ENCODE measurements around the gene NFYB. TPM values are rescaled to one million over a fixed set of nuclear protein-coding genes. Genes with fewer than 3 reads are reported as not detected.
"Not testable (repeated sequence)": the region's sequence is repeated elsewhere in the genome, so short reads cannot be mapped to it uniquely, and the experiment has no call there.

Gene NFYB
- polyA plus RNA-seq, 1 of the 3 experiments (the other 2 are of a cell fraction) = 11.0 TPM

- TF ChIP-seq SMC3 (IDR thresholded peaks at IDR 0.05; ENCODE audit: low read depth, low read length) (no peak), USF2 (IDR thresholded peaks at IDR 0.05; ENCODE audit: borderline replicate concordance, low read depth, low read length) (no peak)
Observed at GRCh38 chr12:104163631-104164030, 25.6 kb upstream of the NFYB start (continued).

- H3K79me2 ChIP-seq (ENCODE audit: insufficient read depth); POLR2A ChIA-PET; H3K9me3 ChIP-seq; H3K27me3 ChIP-seq (ENCODE audit: insufficient read depth); CTCF ChIA-PET; H3F3A ChIP-seq (replicated peaks; ENCODE audit: insufficient read depth); H3K9me2 ChIP-seq; H3K9ac ChIP-seq; H3K4me1 ChIP-seq (ENCODE audit: control insufficient read depth in 1 of 2, insufficient read depth in 2 of 2, low read depth in 1 of 2, low read length in 1 of 2); H4K20me1 ChIP-seq (ENCODE audit: insufficient read depth); H3K36me3 ChIP-seq (replicated peaks in 1 of 2; ENCODE audit: control insufficient read depth in 1 of 2, insufficient read depth in 2 of 2, low read length in 1 of 2); H3K4me2 ChIP-seq; H3K4me3 ChIP-seq (ENCODE audit: low read depth in 2 of 2, low read length in 1 of 2); H3K27ac ChIP-seq (ENCODE audit: low read depth in 2 of 2, low read length in 1 of 2); DNase-seq; H2AFZ ChIP-seq (ENCODE audit: low read depth): not testable (repeated sequence)
- whole genome bisulfite sequencing (ENCODE audit: low lambda C conversion rate) = 88% methylated on average over 3 of the region's 3 CpGs
Observed at GRCh38 chr12:104163028-104163427, 25.0 kb upstream of the NFYB start.

- peaks cover 0 to 4% of the 10 kb centered on the region in 2 experiments; a peak in 1 of 4 replicates for H3K4me1 ChIP-seq (ENCODE audit: control insufficient read depth in 1 of 2, insufficient read depth in 2 of 2, low read depth in 1 of 2, low read length in 1 of 2)
- H3K9me3 ChIP-seq = no peaks in the 10 kb centered on the region
- no peak overlapping the region for H3K4me3 ChIP-seq (ENCODE audit: low read depth in 2 of 2, low read length in 1 of 2)
- H3K9me2 ChIP-seq = no peaks in the 10 kb centered on the region
- CTCF ChIA-PET = no interaction called here
- H4K20me1 ChIP-seq (ENCODE audit: insufficient read depth) = no peaks in the 10 kb centered on the region
- no peaks in the 10 kb centered on the region for H3K79me2 ChIP-seq (ENCODE audit: insufficient read depth)
- POLR2A ChIA-PET = no interaction called here
- WGBS (ENCODE audit: low lambda C conversion rate) = 85% methylated on average over 8 of the region's 8 CpGs
- no peak overlapping the region for H2AFZ ChIP-seq (ENCODE audit: low read depth)
- DNase-seq = no peak
- TF ChIP-seq, protein P1, sequence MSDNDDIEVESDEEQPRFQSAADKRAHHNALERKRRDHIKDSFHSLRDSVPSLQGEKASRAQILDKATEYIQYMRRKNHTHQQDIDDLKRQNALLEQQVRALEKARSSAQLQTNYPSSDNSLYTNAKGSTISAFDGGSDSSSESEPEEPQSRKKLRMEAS (IDR thresholded peaks at IDR 0.05; ENCODE audit: low read depth) = no peak
- no peak for TF ChIP-seq SMC3 (IDR thresholded peaks at IDR 0.05; ENCODE audit: low read depth, low read length)
- TF ChIP-seq POLR2AphosphoS5 (IDR thresholded peaks at IDR 0.05; ENCODE audit: low read depth, low read length) = no peak
- TF ChIP-seq MXI1 (IDR thresholded peaks at IDR 0.05; ENCODE audit: low read depth, low read length) = no peak
- no peak for TF ChIP-seq RCOR1 (IDR thresholded peaks at IDR 0.05; ENCODE audit: low read length)
- no peak for TF ChIP-seq USF2 (IDR thresholded peaks at IDR 0.05; ENCODE audit: borderline replicate concordance, low read depth, low read length)
- no peak for TF ChIP-seq YY1 (IDR thresholded peaks at IDR 0.05; ENCODE audit: low read depth)
- TF ChIP-seq NRF1 (IDR thresholded peaks at IDR 0.05; ENCODE audit: low read depth, low read length) = no peak
- no peak for TF ChIP-seq ELF1 (IDR thresholded peaks at IDR 0.05)
- TF ChIP-seq USF1 (IDR thresholded peaks at IDR 0.05; ENCODE audit: borderline replicate concordance, low read depth) = no peak
- TF ChIP-seq ZBTB33 (IDR thresholded peaks at IDR 0.05; ENCODE audit: borderline replicate concordance, low read depth) = no peak
- TF ChIP-seq, protein P2, sequence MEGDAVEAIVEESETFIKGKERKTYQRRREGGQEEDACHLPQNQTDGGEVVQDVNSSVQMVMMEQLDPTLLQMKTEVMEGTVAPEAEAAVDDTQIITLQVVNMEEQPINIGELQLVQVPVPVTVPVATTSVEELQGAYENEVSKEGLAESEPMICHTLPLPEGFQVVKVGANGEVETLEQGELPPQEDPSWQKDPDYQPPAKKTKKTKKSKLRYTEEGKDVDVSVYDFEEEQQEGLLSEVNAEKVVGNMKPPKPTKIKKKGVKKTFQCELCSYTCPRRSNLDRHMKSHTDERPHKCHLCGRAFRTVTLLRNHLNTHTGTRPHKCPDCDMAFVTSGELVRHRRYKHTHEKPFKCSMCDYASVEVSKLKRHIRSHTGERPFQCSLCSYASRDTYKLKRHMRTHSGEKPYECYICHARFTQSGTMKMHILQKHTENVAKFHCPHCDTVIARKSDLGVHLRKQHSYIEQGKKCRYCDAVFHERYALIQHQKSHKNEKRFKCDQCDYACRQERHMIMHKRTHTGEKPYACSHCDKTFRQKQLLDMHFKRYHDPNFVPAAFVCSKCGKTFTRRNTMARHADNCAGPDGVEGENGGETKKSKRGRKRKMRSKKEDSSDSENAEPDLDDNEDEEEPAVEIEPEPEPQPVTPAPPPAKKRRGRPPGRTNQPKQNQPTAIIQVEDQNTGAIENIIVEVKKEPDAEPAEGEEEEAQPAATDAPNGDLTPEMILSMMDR (IDR thresholded peaks at IDR 0.05) = no peak
- TF ChIP-seq EP300 (IDR thresholded peaks at IDR 0.05; ENCODE audit: borderline replicate concordance in 1 of 2, low read depth in 1 of 2, low read length in 1 of 2) = no peak
- TF ChIP-seq GABPA (IDR thresholded peaks at IDR 0.05; ENCODE audit: low read depth) = no peak
- TF ChIP-seq RXRA (IDR thresholded peaks at IDR 0.05; ENCODE audit: borderline replicate concordance, low read depth) = no peak
- no peak overlapping the region for H3K4me2 ChIP-seq
- H3K9ac ChIP-seq = no peak overlapping the region
- no peak overlapping the region for H3K27ac ChIP-seq (ENCODE audit: low read depth in 2 of 2, low read length in 1 of 2)
- H3K36me3 ChIP-seq (replicated peaks in 1 of 2; ENCODE audit: control insufficient read depth in 1 of 2, insufficient read depth in 2 of 2, low read length in 1 of 2) = no peaks in the 10 kb centered on the region
- no peaks in the 10 kb centered on the region for H3K27me3 ChIP-seq (ENCODE audit: insufficient read depth)
- H3F3A ChIP-seq (replicated peaks; ENCODE audit: insufficient read depth) = peaks cover 4% of the 10 kb centered on the region
Observed at GRCh38 chr12:104155711-104156555, 17.9 kb upstream of the NFYB start.

All from SK-N-SH (cell line).